Parathyroid adenoma (tissue), 2 donors: ENCODE data around the gene MEI1.
A peak's percentile ranks its signal among the peaks of the same experiment; 100 is the strongest.

Experiments
- H2AFZ ChIP-seq: fragments of 300-600 bp; sonication (generic); one replicate; pipeline ENCODE4 v1.7.0; 2017; ENCODE audit warnings: antibody characterized with exemption, mild to moderate bottlenecking
- H3K27ac ChIP-seq: fragments of 300-600 bp; sonication (generic); one replicate; pipeline ENCODE4 v1.7.0; 2017
- H3K27me3 ChIP-seq: fragments of 300-600 bp; sonication (generic); one replicate; pipeline ENCODE4 v1.7.0; 2017; ENCODE audit warnings: low read length; ENCODE audit not compliant: control insufficient read depth, insufficient read depth
- H3K36me3 ChIP-seq: fragments of 300-600 bp; sonication (generic); one replicate; pipeline ENCODE4 v1.7.0; 2017; ENCODE audit warnings: low read length; ENCODE audit not compliant: control insufficient read depth, insufficient read depth
- H3K4me1 ChIP-seq: fragments of 300-600 bp; sonication (generic); one replicate; pipeline ENCODE4 v1.7.0; 2017; ENCODE audit warnings: control low read depth
- H3K4me2 ChIP-seq: fragments of 300-600 bp; sonication (generic); one replicate; pipeline ENCODE4 v1.7.0; 2017; ENCODE audit warnings: low read length
- H3K4me3 ChIP-seq: fragments of 300-600 bp; sonication (generic); one replicate; pipeline ENCODE4 v1.7.0; 2017; ENCODE audit warnings: low read depth, low read length
- H3K79me2 ChIP-seq: fragments of 300-600 bp; sonication (generic); one replicate; pipeline ENCODE4 v1.7.0; 2017; ENCODE audit warnings: control low read depth
- H3K9ac ChIP-seq: fragments of 300-600 bp; sonication (generic); one replicate; pipeline ENCODE4 v1.7.0; 2017; ENCODE audit warnings: mild to moderate bottlenecking
- H3K9me3 ChIP-seq: fragments of 300-600 bp; sonication (generic); one replicate; pipeline ENCODE4 v1.7.0; 2017; ENCODE audit warnings: low read length; ENCODE audit not compliant: control insufficient read depth
- CTCF ChIP-seq: fragments of 300-600 bp; sonication (generic); IDR thresholded peaks from one replicate; pipeline ENCODE4 v1.7.0; 2017; ENCODE audit warnings: antibody characterized with exemption, mild to moderate bottlenecking
- donor health status: primary hyperparathyroidism.

Gene MEI1

GRCh38 chr22:41822317-41823057 is 123.2 kb downstream of the MEI1 start:
- TF ChIP-seq CTCF, result peak; percentile 35

GRCh38 chr22:41823797-41824196 is 124.5 kb downstream of the MEI1 start:
- Histone ChIP-seq H3K27ac (no peak overlapping the region), H3K4me1 (peaks cover 24% of the 10 kb centered on the region)
- no peak for TF ChIP-seq CTCF

More at GRCh38 chr22:41822317-41823057, 123.2 kb downstream of the MEI1 start:
- Histone ChIP-seq H3K9ac (no peak overlapping the region), H3K4me2 (no peak overlapping the region), H3K79me2 (no peaks in the 10 kb centered on the region), H3K4me3 (no peak overlapping the region), H3K9me3 (no peaks in the 10 kb centered on the region), H3K4me1 (peaks cover 18% of the 10 kb centered on the region), H3K27ac (no peak overlapping the region), H3K27me3 (no peaks in the 10 kb centered on the region), H3K36me3 (no peaks in the 10 kb centered on the region), H2AFZ (no peak overlapping the region)

DNA sequence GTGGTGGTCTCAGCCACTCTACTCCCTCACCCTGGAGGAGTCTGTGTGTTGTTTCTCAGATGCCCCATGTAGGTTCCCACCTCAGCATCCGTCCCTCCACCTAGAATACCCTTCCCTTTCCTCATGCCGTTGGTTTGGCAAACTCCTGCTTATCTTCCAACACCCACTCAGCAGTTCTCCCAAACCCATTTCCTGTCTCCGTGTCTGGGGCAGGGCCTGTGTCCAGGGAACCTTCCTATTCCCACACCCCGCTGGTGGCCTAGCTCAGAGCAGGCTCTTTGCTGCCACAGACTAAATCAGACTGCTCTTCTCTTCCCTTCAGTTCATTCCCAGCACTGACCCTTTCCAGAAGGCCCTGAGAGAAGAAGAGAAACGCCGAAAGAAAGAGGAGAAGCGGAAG is 126.1 kb downstream of the MEI1 start:
- no peaks in the 10 kb centered on the region for H3K9me3 ChIP-seq
- H3K27me3 ChIP-seq, result no peaks in the 10 kb centered on the region
- no peak overlapping the region for H3K9ac ChIP-seq
- H2AFZ ChIP-seq, result peak overlapping the region; percentile 34
- H3K4me1 ChIP-seq, result peaks cover 24% of the 10 kb centered on the region
- no peaks in the 10 kb centered on the region for H3K79me2 ChIP-seq
- H3K36me3 ChIP-seq, result no peaks in the 10 kb centered on the region
- peak overlapping the region; percentile 81 for H3K27ac ChIP-seq
- H3K4me2 ChIP-seq, result peak overlapping the region; percentile 9
- TF ChIP-seq CTCF, result no peak
- H3K4me3 ChIP-seq, result no peak overlapping the region

More at GRCh38 chr22:41823797-41824196, 124.5 kb downstream of the MEI1 start:
- no peak overlapping the region for H2AFZ ChIP-seq
- no peak overlapping the region for H3K4me2 ChIP-seq
- no peak overlapping the region for H3K4me3 ChIP-seq
- H3K36me3 ChIP-seq, result no peaks in the 10 kb centered on the region
- no peak overlapping the region for H3K9ac ChIP-seq
- no peaks in the 10 kb centered on the region for H3K79me2 ChIP-seq
- H3K27me3 ChIP-seq, result no peaks in the 10 kb centered on the region
- H3K9me3 ChIP-seq, result no peaks in the 10 kb centered on the region

- no peak overlapping the region for H3K9ac ChIP-seq
- H3K27me3 ChIP-seq, result no peaks in the 10 kb centered on the region
- H2AFZ ChIP-seq, result peak overlapping the region; percentile 73
- H3K4me3 ChIP-seq, result no peak overlapping the region
- no peaks in the 10 kb centered on the region for H3K9me3 ChIP-seq
- no peaks in the 10 kb centered on the region for H3K36me3 ChIP-seq
- peak overlapping the region; percentile 81 for H3K27ac ChIP-seq
- peak overlapping the region; percentile 52 for H3K4me2 ChIP-seq
- no peak for TF ChIP-seq CTCF
- no peaks in the 10 kb centered on the region for H3K79me2 ChIP-seq
- peaks cover 24% of the 10 kb centered on the region for H3K4me1 ChIP-seq
Observed at GRCh38 chr22:41826021-41826420, 126.7 kb downstream of the MEI1 start.
